Measurements from ENCODE around the gene NT5DC3.

Gene NT5DC3

DNA sequence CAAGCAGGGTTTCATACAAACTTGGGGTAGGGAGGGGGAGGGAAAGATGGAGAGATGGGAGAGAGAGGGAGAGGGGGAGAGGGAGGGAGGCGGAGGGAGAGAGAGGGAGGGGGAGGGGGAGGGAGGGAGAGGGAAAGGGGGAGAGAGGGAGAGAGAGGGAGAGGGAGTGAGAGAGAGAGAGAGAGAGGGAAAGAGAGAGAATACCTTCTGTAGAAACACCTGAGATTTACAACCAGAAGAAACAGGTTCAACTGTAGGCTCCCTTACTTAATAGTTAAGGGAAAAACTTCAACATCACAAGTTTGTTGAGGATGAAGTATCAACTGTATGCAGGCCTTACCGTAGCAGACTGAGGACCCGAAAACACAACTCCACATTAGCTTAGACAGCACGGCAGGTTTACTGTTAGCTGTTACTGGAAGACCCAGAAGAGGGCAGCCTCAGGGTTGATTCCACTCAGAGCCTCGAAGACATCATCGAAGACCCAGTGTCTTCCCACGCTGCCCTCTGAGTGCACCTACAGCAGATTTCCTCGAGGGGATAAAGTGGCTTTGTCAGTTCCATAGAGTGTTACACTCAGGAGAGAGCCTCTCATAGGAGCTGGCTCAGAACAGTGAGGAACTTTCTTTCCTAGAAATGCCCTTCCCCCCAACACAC is 72.4 kb downstream of the NT5DC3 start:
- no peak for DNase-seq (ENCODE audit: low read depth)
- TF ChIP-seq, protein P1, sequence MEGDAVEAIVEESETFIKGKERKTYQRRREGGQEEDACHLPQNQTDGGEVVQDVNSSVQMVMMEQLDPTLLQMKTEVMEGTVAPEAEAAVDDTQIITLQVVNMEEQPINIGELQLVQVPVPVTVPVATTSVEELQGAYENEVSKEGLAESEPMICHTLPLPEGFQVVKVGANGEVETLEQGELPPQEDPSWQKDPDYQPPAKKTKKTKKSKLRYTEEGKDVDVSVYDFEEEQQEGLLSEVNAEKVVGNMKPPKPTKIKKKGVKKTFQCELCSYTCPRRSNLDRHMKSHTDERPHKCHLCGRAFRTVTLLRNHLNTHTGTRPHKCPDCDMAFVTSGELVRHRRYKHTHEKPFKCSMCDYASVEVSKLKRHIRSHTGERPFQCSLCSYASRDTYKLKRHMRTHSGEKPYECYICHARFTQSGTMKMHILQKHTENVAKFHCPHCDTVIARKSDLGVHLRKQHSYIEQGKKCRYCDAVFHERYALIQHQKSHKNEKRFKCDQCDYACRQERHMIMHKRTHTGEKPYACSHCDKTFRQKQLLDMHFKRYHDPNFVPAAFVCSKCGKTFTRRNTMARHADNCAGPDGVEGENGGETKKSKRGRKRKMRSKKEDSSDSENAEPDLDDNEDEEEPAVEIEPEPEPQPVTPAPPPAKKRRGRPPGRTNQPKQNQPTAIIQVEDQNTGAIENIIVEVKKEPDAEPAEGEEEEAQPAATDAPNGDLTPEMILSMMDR (IDR thresholded peaks at IDR 0.05; ENCODE audit: low read depth, low read length, missing control alignments), result no peak

DNA sequence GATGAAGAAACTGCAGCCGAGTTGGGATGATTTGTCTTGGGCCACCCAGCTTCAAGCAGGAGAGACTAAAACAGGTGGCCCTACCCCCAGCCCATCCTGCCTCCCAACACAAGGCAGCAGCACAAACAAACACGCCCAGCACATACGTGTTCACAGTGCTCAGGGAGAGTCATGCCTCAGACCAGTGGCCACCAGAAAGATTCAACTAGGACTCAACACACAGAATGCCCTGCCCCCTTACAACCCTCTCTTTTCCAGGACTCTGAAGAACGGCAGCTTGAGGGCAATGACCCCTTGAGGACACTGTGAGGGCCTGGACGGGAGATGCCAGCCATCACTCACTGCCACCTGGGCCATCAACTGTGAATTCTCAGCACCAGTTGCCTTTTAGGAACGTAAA is 75.0 kb downstream of the NT5DC3 start:
- H3K4me3 ChIP-seq (ENCODE audit: low read depth, low read length), result no peak overlapping the region
- DNase-seq (ENCODE audit: low read depth), result no peak
- TF ChIP-seq, protein P1 (IDR thresholded peaks at IDR 0.05; ENCODE audit: low read depth, low read length, missing control alignments), result no peak

More for the DNA sequence above, 72.4 kb downstream of the NT5DC3 start:
- no peak overlapping the region for H3K4me3 ChIP-seq (ENCODE audit: low read depth, low read length)

DNA sequence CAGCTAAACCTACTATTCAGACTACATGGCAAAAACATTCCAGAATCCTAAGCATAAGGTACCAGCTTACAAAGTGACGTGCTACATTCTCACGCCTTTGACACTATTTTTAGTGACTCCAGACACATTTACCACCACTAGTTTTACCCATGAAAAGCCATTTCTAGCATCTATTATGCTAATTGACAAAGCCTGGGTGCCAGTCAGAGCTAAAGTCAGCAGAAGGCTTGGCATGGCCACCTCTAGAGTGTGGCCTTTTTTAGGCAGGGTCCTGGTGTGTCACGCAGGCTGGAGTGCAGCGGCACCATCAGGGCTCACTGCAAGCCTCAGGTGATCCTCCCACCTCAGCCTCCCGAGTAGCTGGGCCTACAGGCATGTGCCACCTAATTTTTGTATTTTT is 75.7 kb downstream of the NT5DC3 start:
- DNase-seq (ENCODE audit: low read depth), result no peak
- TF ChIP-seq, protein P1 (IDR thresholded peaks at IDR 0.05; ENCODE audit: low read depth, low read length, missing control alignments), result no peak
- no peak overlapping the region for H3K4me3 ChIP-seq (ENCODE audit: low read depth, low read length)

DNA sequence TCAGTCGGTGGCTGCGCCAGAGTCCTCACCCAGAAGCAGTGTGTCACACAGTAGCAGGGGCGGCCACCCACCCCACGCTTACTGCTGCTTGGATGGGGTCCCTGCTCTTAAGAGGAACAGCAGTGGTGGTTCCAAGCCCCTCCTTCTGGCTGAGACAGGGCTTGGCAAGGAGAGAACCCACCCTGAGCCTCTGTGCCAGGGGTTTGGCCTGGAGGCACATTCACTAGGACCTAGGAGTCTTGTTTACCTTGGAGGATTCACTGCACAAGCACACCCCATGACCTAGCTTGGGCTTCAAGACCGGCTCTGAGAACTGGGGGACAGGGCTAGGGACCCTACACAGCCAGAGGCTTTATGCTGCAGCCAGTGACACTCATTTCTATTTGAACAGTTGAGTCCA is 78.6 kb downstream of the NT5DC3 start:
- TF ChIP-seq, protein P1 (IDR thresholded peaks at IDR 0.05; ENCODE audit: low read depth, low read length, missing control alignments), result no peak
- H3K4me3 ChIP-seq (ENCODE audit: low read depth, low read length), result no peak overlapping the region
- no peak for DNase-seq (ENCODE audit: low read depth)

DNA sequence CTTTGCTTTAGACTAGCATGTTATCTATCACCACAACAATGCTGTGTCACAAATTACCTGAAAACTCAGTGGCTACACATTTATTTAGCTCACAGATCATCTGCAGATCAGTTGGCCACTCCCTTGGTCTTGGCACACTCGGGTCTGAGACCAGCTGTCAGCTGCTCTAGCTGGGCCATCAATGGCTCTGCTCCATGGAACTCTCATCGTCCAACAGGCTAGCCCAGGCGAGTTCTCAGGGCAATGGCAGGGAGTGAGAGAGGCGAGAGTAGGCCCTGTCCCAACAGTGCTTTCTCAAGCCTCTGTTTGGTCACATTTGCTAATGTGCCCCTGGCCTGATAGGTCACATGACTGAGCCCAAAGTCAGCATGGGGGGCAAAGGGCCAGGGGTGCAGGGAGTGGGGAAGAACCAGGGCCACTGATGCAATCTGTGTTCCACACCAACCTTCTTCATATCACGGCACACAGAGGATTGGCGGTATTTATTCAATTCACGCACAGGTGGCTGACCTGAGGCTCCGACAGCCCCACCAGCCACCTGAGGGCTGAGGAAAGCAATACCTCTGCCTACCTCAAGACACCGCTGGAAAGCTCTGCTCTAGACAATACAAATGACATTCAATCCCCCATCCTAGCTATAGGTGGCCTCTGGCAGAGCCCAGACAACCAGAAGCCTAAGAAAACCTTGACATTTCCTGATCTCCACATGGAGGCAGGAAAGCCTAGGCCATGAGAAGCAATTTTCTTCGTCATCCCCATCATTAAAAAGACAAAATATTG is 82.5 kb downstream of the NT5DC3 start:
- no peak overlapping the region for H3K4me3 ChIP-seq (ENCODE audit: low read depth, low read length)
- DNase-seq (ENCODE audit: low read depth), result no peak
- TF ChIP-seq, protein P1 (IDR thresholded peaks at IDR 0.05; ENCODE audit: low read depth, low read length, missing control alignments), result no peak

DNA sequence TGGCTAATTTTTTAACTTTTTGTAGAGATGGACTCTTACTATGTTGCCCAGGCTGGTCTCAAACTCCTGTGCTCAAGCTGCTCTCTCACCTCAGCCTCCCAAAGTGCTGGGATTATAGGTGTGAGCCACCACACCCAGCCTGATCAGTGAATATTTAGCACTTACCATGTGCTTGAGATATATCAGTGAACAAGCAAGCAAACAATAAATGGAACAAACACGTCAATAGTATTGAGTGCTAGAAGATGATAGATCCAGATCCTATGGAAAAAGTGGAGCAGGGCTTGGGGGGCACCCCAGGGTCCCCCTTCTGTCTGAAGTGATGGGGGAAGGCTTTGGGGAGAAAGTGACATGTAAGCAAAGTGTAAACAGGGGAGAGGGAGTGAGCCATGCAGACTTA is 83.8 kb downstream of the NT5DC3 start:
- no peak for DNase-seq (ENCODE audit: low read depth)
- TF ChIP-seq, protein P1 (IDR thresholded peaks at IDR 0.05; ENCODE audit: low read depth, low read length, missing control alignments), result no peak
- no peak overlapping the region for H3K4me3 ChIP-seq (ENCODE audit: low read depth, low read length)
